Activated CD4-positive, alpha-beta memory T cell treated with anti-CD3 and anti-CD28 coated beads, Interleukin-2, amount 10 ng/mL, durations not matched to agents 7 days and 5 days (primary cell): ENCODE measurements around the gene PSMB9. TPM values are rescaled to one million over a fixed set of nuclear protein-coding genes. Genes with fewer than 3 reads are reported as not detected.
A peak's percentile ranks its signal among the peaks of the same experiment; 100 is the strongest.
"Not testable (repeated sequence)": the region's sequence is repeated elsewhere in the genome, so short reads cannot be mapped to it uniquely, and the experiment has no call there.

ENCODE experiments used
- CTCF ChIA-PET: fragments of 350-600 bp; sonication (Branson Sonifier 250); formaldehyde crosslinking; loops from one replicate; lab custom pipeline; 2021; ENCODE audit warnings: antibody characterized with exemption, inconsistent platforms; lab: Charles Lee
- POLR2A ChIA-PET: fragments of 350-600 bp; sonication (Branson Sonifier 250); formaldehyde crosslinking; loops from one replicate; lab custom pipeline; 2021; ENCODE audit warnings: antibody characterized with exemption; lab: Charles Lee
- DNase-seq: peaks from one replicate; pipeline ENCODE4 v3.0.0-alpha.2; 2020
- H3K27ac Mint-ChIP-seq: one replicate; pipeline ENCODE4 v1.8.0; 2021; ENCODE audit warnings: mild to moderate bottlenecking, mixed read lengths
- H3K27me3 Mint-ChIP-seq: one replicate; pipeline ENCODE4 v1.8.0; 2021; ENCODE audit warnings: mixed read lengths
- H3K36me3 Mint-ChIP-seq: one replicate; pipeline ENCODE4 v1.8.0; 2021; ENCODE audit warnings: low read depth, mixed read lengths
- H3K4me1 Mint-ChIP-seq: one replicate; pipeline ENCODE4 v1.8.0; 2021; ENCODE audit warnings: mixed read lengths
- H3K4me3 Mint-ChIP-seq: one replicate; pipeline ENCODE4 v1.8.0; 2021; ENCODE audit warnings: mild to moderate bottlenecking, mixed read lengths
- H3K9me3 Mint-ChIP-seq: one replicate; pipeline ENCODE4 v1.8.0; 2021; ENCODE audit warnings: mixed read lengths
- total RNA-seq, 2 experiments: library from RNA; stranded (reverse); gene quantifications; one replicate each; pipeline ENCODE4 v1.2.3, GENCODE V29; 2021

PSMB9 gene
- total RNA-seq, 2 experiments from 2014 or later = 368 to 372 TPM

GRCh38 chr6:32865724-32866443, 11.9 kb downstream of the PSMB9 start:
- POLR2A ChIA-PET = interaction anchor here (1.9 to 4.3 kb wide), 3 partner anchors 11 to 20 kb away, joined by 4 to 58 read pairs (median 22); partner anchors contain the start of genes PSMB8, PSMB9 and TAP1
- Mint-ChIP-seq H3K4me1 (peaks cover 36% of the 10 kb centered on the region), H3K36me3 (peaks cover 28% of the 10 kb centered on the region), H3K4me3 (no peak overlapping the region), H3K9me3 (no peaks in the 10 kb centered on the region), H3K27ac (peak overlapping the region; percentile 72), H3K27me3 (peaks cover 7% of the 10 kb centered on the region)
- CTCF ChIA-PET = interaction anchor here (4.8 to 7.9 kb wide), 2 partner anchors 26 to 120 kb away, joined by 45 to 234 read pairs; partner anchors contain the start of gene TAP2
- no peak for DNase-seq

GRCh38 chr6:32867022-32867477, 13.1 kb downstream of the PSMB9 start:
- ChIA-PET CTCF (interaction anchor here (0.7 to 7.9 kb wide), 19 partner anchors 10 to 457 kb away, joined by 3 to 234 read pairs (median 10); partner anchors contain the start of genes BRD2, HLA-DMA, PSMB8 and PSMB9), POLR2A (interaction anchor here (1.7 to 4.7 kb wide), 7 partner anchors 10 to 106 kb away, joined by 5 to 125 read pairs (median 35); partner anchors contain the start of genes PSMB8, PSMB9, TAP1 and TAP2)
- Mint-ChIP-seq H3K4me1 (peaks cover 35% of the 10 kb centered on the region), H3K9me3 (no peaks in the 10 kb centered on the region), H3K4me3 (no peak overlapping the region), H3K27ac (peak overlapping the region; percentile 72), H3K36me3 (peaks cover 19% of the 10 kb centered on the region), H3K27me3 (peaks cover 7% of the 10 kb centered on the region)
- DNase-seq = no peak

GRCh38 chr6:32867554-32868256, 13.7 kb downstream of the PSMB9 start:
- peaks cover 20% of the 10 kb centered on the region for H3K36me3 Mint-ChIP-seq
- H3K9me3 Mint-ChIP-seq = no peaks in the 10 kb centered on the region
- ChIA-PET CTCF (interaction anchor here (0.5 to 7.9 kb wide), 52 partner anchors 10 to 1903 kb away, joined by 3 to 234 read pairs (median 6); partner anchors contain the start of genes BRD2, HLA-DMA, HLA-DMB and HLA-DOB), POLR2A (interaction anchor here (0.6 to 4.7 kb wide), 19 partner anchors 11 to 475 kb away, joined by 3 to 125 read pairs (median 5); partner anchors contain the start of genes BRD2, HLA-DMA, PSMB8 and PSMB9)
- H3K4me1 Mint-ChIP-seq = peaks cover 35% of the 10 kb centered on the region
- peak overlapping the region; percentile 72 for H3K27ac Mint-ChIP-seq
- DNase-seq = no peak
- peaks cover 7% of the 10 kb centered on the region for H3K27me3 Mint-ChIP-seq
- no peak overlapping the region for H3K4me3 Mint-ChIP-seq

GRCh38 chr6:32868257-32868788, 14.3 kb downstream of the PSMB9 start:
- H3K9me3 Mint-ChIP-seq = no peaks in the 10 kb centered on the region
- no peak overlapping the region for H3K4me3 Mint-ChIP-seq
- ChIA-PET POLR2A (interaction anchor here (0.6 to 4.7 kb wide), 19 partner anchors 11 to 474 kb away, joined by 3 to 125 read pairs (median 5); partner anchors contain the start of genes BRD2, HLA-DMA, PSMB8 and PSMB9), CTCF (interaction anchor here (0.6 to 7.9 kb wide), 51 partner anchors 10 to 1903 kb away, joined by 3 to 234 read pairs (median 5); partner anchors contain the start of genes BRD2, HLA-DMA, HLA-DMB and HLA-DOB)
- no peak overlapping the region for H3K27ac Mint-ChIP-seq
- H3K27me3 Mint-ChIP-seq = peaks cover 7% of the 10 kb centered on the region
- peaks cover 35% of the 10 kb centered on the region for H3K4me1 Mint-ChIP-seq
- DNase-seq = peak; percentile 88
- H3K36me3 Mint-ChIP-seq = peaks cover 14% of the 10 kb centered on the region

DNA sequence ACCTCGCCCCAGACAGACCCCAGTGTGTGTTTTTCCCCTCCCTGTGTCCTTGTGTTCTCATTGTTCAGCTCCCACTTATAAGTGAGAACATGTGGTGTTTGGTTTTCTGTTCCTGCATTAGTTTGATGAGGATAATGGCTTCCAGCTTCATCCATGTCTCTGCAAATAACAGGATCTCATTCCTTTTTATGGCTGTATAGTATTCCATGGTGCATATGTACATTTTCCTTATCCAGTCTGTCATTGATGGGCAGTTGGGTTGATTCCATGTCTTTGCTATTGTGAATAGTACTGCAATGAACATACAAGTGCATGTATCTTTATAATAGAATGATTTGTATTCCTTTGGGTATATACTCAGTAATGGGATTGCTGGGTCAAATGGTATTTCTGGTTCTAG, 20.0 kb downstream of the PSMB9 start:
- not testable (repeated sequence) for H3K4me1 Mint-ChIP-seq, H3K4me3 Mint-ChIP-seq, H3K9me3 Mint-ChIP-seq, H3K27ac Mint-ChIP-seq, H3K27me3 Mint-ChIP-seq, DNase-seq
- ChIA-PET CTCF (interaction anchor here (1.3 kb wide), 1 partner anchor 111 kb away, joined by 3 read pairs; no protein-coding TSS in a partner anchor), POLR2A (interaction anchor here (1.3 to 2.0 kb wide), 2 partner anchors 34 to 98 kb away, joined by 4 to 7 read pairs; no protein-coding TSS in a partner anchor)
- H3K36me3 Mint-ChIP-seq = peaks cover 11% of the 10 kb centered on the region

DNA sequence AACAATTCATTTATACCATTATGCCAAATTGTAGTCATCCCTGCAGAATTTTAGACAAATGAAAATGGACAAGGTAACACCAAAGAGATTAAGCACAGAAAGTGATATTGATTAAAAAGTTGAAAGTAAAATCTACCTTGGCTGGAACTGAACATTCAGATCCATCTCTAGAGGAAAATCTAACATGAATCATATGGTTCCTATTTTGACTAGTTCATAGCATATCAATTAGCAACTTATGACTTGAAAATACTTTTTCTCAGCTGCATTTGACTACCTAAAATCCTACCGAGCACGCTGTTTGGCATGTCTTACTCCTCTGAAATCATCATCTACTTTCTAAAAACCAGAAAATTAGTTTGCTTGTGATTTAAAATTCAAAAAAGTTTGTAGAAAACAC, 22.6 kb downstream of the PSMB9 start:
- CTCF ChIA-PET = interaction anchor here (1.4 to 2.7 kb wide), 4 partner anchors 10 to 109 kb away, joined by 3 to 11 read pairs (median 8); partner anchors contain the start of gene TAP2
- Mint-ChIP-seq H3K4me3 (no peak overlapping the region), H3K36me3 (peaks cover 29% of the 10 kb centered on the region), H3K9me3 (peaks cover 4% of the 10 kb centered on the region), H3K27ac (no peak overlapping the region), H3K4me1 (no peaks in the 10 kb centered on the region), H3K27me3 (no peaks in the 10 kb centered on the region)
- POLR2A ChIA-PET = interaction anchor here (1.2 kb wide), 1 partner anchor 96 kb away, joined by 3 read pairs; no protein-coding TSS in a partner anchor
- DNase-seq = no peak

GRCh38 chr6:32879691-32880090, 25.7 kb downstream of the PSMB9 start:
- Mint-ChIP-seq H3K27me3 (no peaks in the 10 kb centered on the region), H3K4me1 (peaks cover 2% of the 10 kb centered on the region), H3K36me3 (peaks cover 18% of the 10 kb centered on the region), H3K9me3 (no peaks in the 10 kb centered on the region), H3K27ac (no peak overlapping the region), H3K4me3 (no peak overlapping the region)
- POLR2A ChIA-PET = no interaction called here
- CTCF ChIA-PET = interaction anchor here (0.6 to 2.2 kb wide), 6 partner anchors 12 to 105 kb away, joined by 3 to 14 read pairs (median 6); partner anchors contain the start of genes HLA-DMA and TAP2
- no peak for DNase-seq

GRCh38 chr6:32880962-32881361, 27.0 kb downstream of the PSMB9 start:
- H3K36me3 Mint-ChIP-seq = peaks cover 18% of the 10 kb centered on the region
- H3K27me3 Mint-ChIP-seq, H3K27ac Mint-ChIP-seq, H3K4me1 Mint-ChIP-seq, H3K9me3 Mint-ChIP-seq, H3K4me3 Mint-ChIP-seq, DNase-seq: not testable (repeated sequence)
- CTCF ChIA-PET = interaction anchor here (1.9 to 2.2 kb wide), 3 partner anchors 13 to 104 kb away, joined by 4 to 14 read pairs (median 11); no protein-coding TSS in a partner anchor
- POLR2A ChIA-PET = interaction anchor here (0.7 kb wide), 1 partner anchor 14 kb away, joined by 3 read pairs; no protein-coding TSS in a partner anchor

DNA sequence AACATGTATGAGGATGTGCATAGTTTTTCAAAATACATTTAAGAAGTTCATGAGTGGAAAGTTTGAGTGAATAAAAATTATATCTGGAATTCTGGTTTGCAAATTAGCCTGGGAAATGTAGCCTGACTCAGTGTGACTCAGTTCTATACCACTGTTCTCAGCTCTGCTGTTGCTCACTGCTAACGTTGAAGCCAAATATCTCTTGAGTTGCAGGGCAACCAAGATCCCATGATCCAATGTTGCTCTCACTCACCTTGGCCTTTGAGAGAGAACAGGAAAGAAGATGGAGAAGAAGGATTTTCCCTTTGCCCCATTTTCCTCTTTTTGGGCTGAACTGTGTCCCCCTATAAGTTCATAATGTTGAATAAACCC, 28.9 kb downstream of the PSMB9 start:
- no peak overlapping the region for H3K27ac Mint-ChIP-seq
- ChIA-PET CTCF (interaction anchor here (1.1 to 5.7 kb wide), 3 partner anchors 15 to 102 kb away, joined by 3 to 70 read pairs (median 4); no protein-coding TSS in a partner anchor), POLR2A (interaction anchor here (1.2 to 1.4 kb wide), 3 partner anchors 11 to 89 kb away, joined by 3 to 7 read pairs (median 4); no protein-coding TSS in a partner anchor)
- H3K4me1 Mint-ChIP-seq = peaks cover 2% of the 10 kb centered on the region
- DNase-seq = no peak
- H3K4me3 Mint-ChIP-seq = no peak overlapping the region
- no peaks in the 10 kb centered on the region for H3K9me3 Mint-ChIP-seq
- no peaks in the 10 kb centered on the region for H3K27me3 Mint-ChIP-seq
- peaks cover 18% of the 10 kb centered on the region for H3K36me3 Mint-ChIP-seq

- H3K36me3 Mint-ChIP-seq = peaks cover 18% of the 10 kb centered on the region
- H3K4me3 Mint-ChIP-seq = no peak overlapping the region
- POLR2A ChIA-PET = interaction anchor here (1.3 kb wide), 1 partner anchor 88 kb away, joined by 3 read pairs; no protein-coding TSS in a partner anchor
- DNase-seq = no peak
- H3K4me1 Mint-ChIP-seq = peaks cover 2% of the 10 kb centered on the region
- H3K9me3 Mint-ChIP-seq = no peaks in the 10 kb centered on the region
- no peaks in the 10 kb centered on the region for H3K27me3 Mint-ChIP-seq
- CTCF ChIA-PET = interaction anchor here (1.1 to 5.7 kb wide), 3 partner anchors 70 to 101 kb away, joined by 3 to 70 read pairs (median 43); partner anchors contain the start of gene HLA-DMA
- H3K27ac Mint-ChIP-seq = no peak overlapping the region
Observed at GRCh38 chr6:32883789-32884188, 29.8 kb downstream of the PSMB9 start.

DNA sequence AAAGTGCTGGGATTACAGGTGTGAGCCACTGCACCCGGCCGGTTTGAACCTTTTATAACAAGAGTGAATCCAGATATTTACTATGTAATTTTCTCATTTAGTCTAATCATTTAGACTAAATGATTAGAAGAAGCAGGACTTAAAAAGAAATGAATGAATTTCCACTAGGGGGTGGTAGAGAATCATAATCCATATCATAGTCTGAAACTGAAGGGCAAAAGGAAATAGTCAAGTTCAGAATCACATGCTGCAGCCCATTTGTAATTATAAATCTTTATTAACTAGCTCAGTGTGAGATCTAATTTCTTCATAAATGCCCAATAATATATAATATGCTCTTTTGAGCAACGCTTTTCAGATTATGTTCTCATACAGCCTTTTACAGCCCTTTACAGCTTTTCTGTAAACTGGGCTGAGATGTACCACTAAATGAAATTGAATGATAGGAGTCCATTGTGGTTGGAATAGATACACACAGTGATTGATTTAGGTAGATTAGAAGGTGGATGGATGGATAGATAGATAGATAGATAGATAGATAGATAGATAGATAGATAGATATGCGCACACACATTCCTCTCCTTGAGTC, 31.8 kb downstream of the PSMB9 start:
- peaks cover 5% of the 10 kb centered on the region for H3K36me3 Mint-ChIP-seq
- H3K27ac Mint-ChIP-seq = no peak overlapping the region
- POLR2A ChIA-PET = interaction anchor here (0.7 to 2.2 kb wide), 8 partner anchors 8 to 99 kb away, joined by 3 to 18 read pairs (median 4); no protein-coding TSS in a partner anchor
- no peak overlapping the region for H3K4me3 Mint-ChIP-seq
- no peak for DNase-seq
- peaks cover 4% of the 10 kb centered on the region for H3K27me3 Mint-ChIP-seq
- no peaks in the 10 kb centered on the region for H3K9me3 Mint-ChIP-seq
- CTCF ChIA-PET = interaction anchor here (0.5 to 5.7 kb wide), 23 partner anchors 9 to 258 kb away, joined by 3 to 70 read pairs (median 6); partner anchors contain the start of genes BRD2, HLA-DMA and TAP2
- H3K4me1 Mint-ChIP-seq = peaks cover 2% of the 10 kb centered on the region
